Kidney tubule cell (primary cell): ENCODE results near the gene FLACC1.
A peak's percentile ranks its signal among the peaks of the same experiment; 100 is the strongest.
"Not testable (repeated sequence)": the region's sequence is repeated elsewhere in the genome, so short reads cannot be mapped to it uniquely, and the experiment has no call there.

Experiments
- DNase-seq: peaks from one replicate; pipeline ENCODE4 v3.0.0-alpha.2; 2018; ENCODE audit warnings: low spot score

Gene FLACC1

GRCh38 chr2:201348758-201349157, 8.4 kb downstream of the FLACC1 start:
- no peak for DNase-seq

GRCh38 chr2:201347138-201347537, 10.0 kb downstream of the FLACC1 start:
- DNase-seq: no peak

GRCh38 chr2:201345625-201346213, 11.4 kb downstream of the FLACC1 start:
- DNase-seq: no peak

- DNase-seq: no peak
These were observed 12.3 kb downstream of the FLACC1 start for GRCh38 chr2:201344663-201345366.

GRCh38 chr2:201343559-201343958, 13.6 kb downstream of the FLACC1 start:
- no peak for DNase-seq

GRCh38 chr2:201342923-201343322, 14.2 kb downstream of the FLACC1 start:
- DNase-seq: no peak

- DNase-seq: no peak
These were observed 27.7 kb downstream of the FLACC1 start for GRCh38 chr2:201329409-201329808.

- DNase-seq: no peak
These were observed 29.5 kb downstream of the FLACC1 start for GRCh38 chr2:201327678-201328077.

- no peak for DNase-seq
These were observed 34.4 kb downstream of the FLACC1 start for GRCh38 chr2:201322772-201323171.

- no peak for DNase-seq
These were observed 36.4 kb downstream of the FLACC1 start for GRCh38 chr2:201320701-201321100.

- no peak for DNase-seq
These were observed 36.9 kb downstream of the FLACC1 start for GRCh38 chr2:201320257-201320656.

GRCh38 chr2:201319511-201319910, 37.6 kb downstream of the FLACC1 start:
- DNase-seq: no peak

GRCh38 chr2:201313362-201313761, 43.8 kb downstream of the FLACC1 start:
- DNase-seq: no peak

GRCh38 chr2:201308914-201309313, 48.2 kb downstream of the FLACC1 start:
- DNase-seq: no peak

- no peak for DNase-seq
These were observed 49.3 kb downstream of the FLACC1 start for GRCh38 chr2:201307876-201308275.

GRCh38 chr2:201299929-201300328, 57.2 kb downstream of the FLACC1 start:
- not testable (repeated sequence) for DNase-seq

- peak; percentile 6 for DNase-seq
These were observed 58.6 kb downstream of the FLACC1 start for GRCh38 chr2:201298462-201299052.

- DNase-seq: not testable (repeated sequence)
These were observed 66.5 kb downstream of the FLACC1 start for GRCh38 chr2:201290457-201291148.

GRCh38 chr2:201285499-201285898, 71.6 kb downstream of the FLACC1 start:
- DNase-seq: no peak

- no peak for DNase-seq
These were observed 76.7 kb downstream of the FLACC1 start for GRCh38 chr2:201280191-201281040.

- DNase-seq: no peak
These were observed 78.1 kb downstream of the FLACC1 start for GRCh38 chr2:201279079-201279478.

GRCh38 chr2:201276511-201276910, 80.6 kb downstream of the FLACC1 start:
- DNase-seq: no peak
